ENCODE measurements around the gene RAC2. TPM values are rescaled to one million over a fixed set of nuclear protein-coding genes. Genes with fewer than 3 reads are reported as not detected.

Gene RAC2
- total RNA-seq, 4 donors from 2014 or later, result 10.0 to 124 (median 20.6) TPM

- Histone ChIP-seq H3K4me1 (no peaks in the 10 kb centered on the region), H3K27ac (no peak overlapping the region), H3K36me3 (no peaks in the 10 kb centered on the region), H3K27me3 (no peaks in the 10 kb centered on the region), H3K4me3 (no peak overlapping the region), H3K9me3 (no peaks in the 10 kb centered on the region)
- no peak for TF ChIP-seq POLR2A (IDR thresholded peaks at IDR 0.05)
- TF ChIP-seq CTCF (IDR thresholded peaks at IDR 0.05), result no peak
- DNase-seq, result peak in 1 of 3 donors; percentile 29
Measured at GRCh38 chr22:37209140-37209845, 34.8 kb downstream of the RAC2 start.

GRCh38 chr22:37208401-37209139 lies 35.5 kb downstream of the RAC2 start:
- no peak for TF ChIP-seq POLR2A (IDR thresholded peaks at IDR 0.05)
- no peak for TF ChIP-seq CTCF (IDR thresholded peaks at IDR 0.05)
- Histone ChIP-seq H3K9me3 (no peaks in the 10 kb centered on the region), H3K4me1 (no peaks in the 10 kb centered on the region), H3K36me3 (no peaks in the 10 kb centered on the region), H3K4me3 (no peak overlapping the region), H3K27ac (no peak overlapping the region), H3K27me3 (no peaks in the 10 kb centered on the region)
- peak in 1 of 3 donors; percentile 42 for DNase-seq

GRCh38 chr22:37207981-37208380 lies 36.1 kb downstream of the RAC2 start:
- no peak for TF ChIP-seq CTCF (IDR thresholded peaks at IDR 0.05)
- no peak for TF ChIP-seq POLR2A (IDR thresholded peaks at IDR 0.05)
- Histone ChIP-seq H3K27me3 (no peaks in the 10 kb centered on the region), H3K4me3 (no peak overlapping the region), H3K4me1 (no peaks in the 10 kb centered on the region), H3K36me3 (no peaks in the 10 kb centered on the region), H3K27ac (no peak overlapping the region), H3K9me3 (no peaks in the 10 kb centered on the region)
- DNase-seq, result peak in 1 of 3 donors; percentile 27

- no peaks in the 10 kb centered on the region for H3K36me3 ChIP-seq
- no peak overlapping the region for H3K4me3 ChIP-seq
- TF ChIP-seq CTCF (IDR thresholded peaks at IDR 0.05), result no peak
- no peak for TF ChIP-seq POLR2A (IDR thresholded peaks at IDR 0.05)
- H3K9me3 ChIP-seq, result no peaks in the 10 kb centered on the region
- no peaks in the 10 kb centered on the region for H3K27me3 ChIP-seq
- no peaks in the 10 kb centered on the region for H3K4me1 ChIP-seq
- peak in 2 of 3 donors; percentile 29 to 44 for DNase-seq
- no peak overlapping the region for H3K27ac ChIP-seq
Measured at GRCh38 chr22:37206841-37207821, 36.9 kb downstream of the RAC2 start.

- Histone ChIP-seq H3K4me1 (no peaks in the 10 kb centered on the region), H3K4me3 (no peak overlapping the region), H3K9me3 (no peaks in the 10 kb centered on the region), H3K27me3 (no peaks in the 10 kb centered on the region), H3K27ac (no peak overlapping the region), H3K36me3 (no peaks in the 10 kb centered on the region)
- peak in 2 of 3 donors; percentile 25 to 34 for DNase-seq
- TF ChIP-seq POLR2A (IDR thresholded peaks at IDR 0.05), result no peak
Measured at GRCh38 chr22:37206118-37206840, 37.8 kb downstream of the RAC2 start.

Data from Peyer's patch (tissue), 4 donors.